ENCODE data around the gene RPL41. TPM values are rescaled to one million over a fixed set of nuclear protein-coding genes. Genes with fewer than 3 reads are reported as not detected.

Gene RPL41
- total RNA-seq, 1 donor from 2014 or later: 2,726 TPM

- Histone ChIP-seq H3K36me3 (peaks cover 50% of the 10 kb centered on the region), H3K27ac (peak overlapping the region; percentile 79), H3K9me3 (no peaks in the 10 kb centered on the region), H3K4me1 (peaks cover 36% of the 10 kb centered on the region), H3K4me3 (peak overlapping the region; percentile 77), H3K27me3 (no peaks in the 10 kb centered on the region)
- no peak for ATAC-seq
- intact Hi-C loops (cut with DNase I): loop anchor here (10.0 kb wide), 1 partner anchor 45 kb away; no protein-coding TSS in a partner anchor
- TF ChIP-seq CTCF (IDR thresholded peaks at IDR 0.05): no peak
- DNase-seq: no peak
These were observed 13.6 kb downstream of the RPL41 start for GRCh38 chr12:56129942-56130495.

GRCh38 chr12:56130876-56131275 is 14.4 kb downstream of the RPL41 start:
- Histone ChIP-seq H3K27ac (no peak overlapping the region), H3K4me1 (peaks cover 27% of the 10 kb centered on the region), H3K27me3 (no peaks in the 10 kb centered on the region), H3K9me3 (no peaks in the 10 kb centered on the region), H3K4me3 (no peak overlapping the region), H3K36me3 (peaks cover 59% of the 10 kb centered on the region)
- intact Hi-C loops (cut with DNase I): no loop called here
- DNase-seq (no peak), ATAC-seq (no peak)
- no peak for TF ChIP-seq CTCF (IDR thresholded peaks at IDR 0.05)

- peaks cover 99% of the 10 kb centered on the region for H3K36me3 ChIP-seq
- ATAC-seq (no peak), DNase-seq (no peak)
- no peak for TF ChIP-seq CTCF (IDR thresholded peaks at IDR 0.05)
- H3K4me3 ChIP-seq: no peak overlapping the region
- H3K9me3 ChIP-seq: no peaks in the 10 kb centered on the region
- H3K27ac ChIP-seq: no peak overlapping the region
- intact Hi-C loops (cut with DNase I): no loop called here
- H3K27me3 ChIP-seq: no peaks in the 10 kb centered on the region
- H3K4me1 ChIP-seq: peaks cover 5% of the 10 kb centered on the region
These were observed 18.5 kb downstream of the RPL41 start for GRCh38 chr12:56134897-56135296.

GRCh38 chr12:56137853-56138571 is 21.6 kb downstream of the RPL41 start:
- intact Hi-C loops (cut with DNase I): no loop called here
- Histone ChIP-seq H3K4me3 (no peak overlapping the region), H3K4me1 (no peaks in the 10 kb centered on the region), H3K27me3 (no peaks in the 10 kb centered on the region), H3K36me3 (peaks cover 99% of the 10 kb centered on the region), H3K27ac (no peak overlapping the region), H3K9me3 (no peaks in the 10 kb centered on the region)
- DNase-seq (no peak), ATAC-seq (no peak)
- TF ChIP-seq CTCF (IDR thresholded peaks at IDR 0.05): no peak

GRCh38 chr12:56141946-56142784 is 25.7 kb downstream of the RPL41 start:
- no peaks in the 10 kb centered on the region for H3K9me3 ChIP-seq
- no peak overlapping the region for H3K4me3 ChIP-seq
- H3K27ac ChIP-seq: peak overlapping the region; percentile 56
- H3K4me1 ChIP-seq: peaks cover 12% of the 10 kb centered on the region
- intact Hi-C loops (cut with DNase I): no loop called here
- no peak for TF ChIP-seq CTCF (IDR thresholded peaks at IDR 0.05)
- ATAC-seq (peak; percentile 44), DNase-seq (no peak)
- peaks cover 83% of the 10 kb centered on the region for H3K36me3 ChIP-seq
- H3K27me3 ChIP-seq: no peaks in the 10 kb centered on the region
